ENCODE data around the gene FAM209A. TPM values are rescaled to one million over a fixed set of nuclear protein-coding genes. Genes with fewer than 3 reads are reported as not detected.
"Not testable (repeated sequence)": the region's sequence is repeated elsewhere in the genome, so short reads cannot be mapped to it uniquely, and the experiment has no call there.

Gene FAM209A, protein sequence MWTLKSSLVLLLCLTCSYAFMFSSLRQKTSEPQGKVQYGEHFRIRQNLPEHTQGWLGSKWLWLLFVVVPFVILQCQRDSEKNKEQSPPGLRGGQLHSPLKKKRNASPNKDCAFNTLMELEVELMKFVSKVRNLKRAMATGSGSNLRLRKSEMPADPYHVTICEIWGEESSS
- not detected for total RNA-seq

DNA sequence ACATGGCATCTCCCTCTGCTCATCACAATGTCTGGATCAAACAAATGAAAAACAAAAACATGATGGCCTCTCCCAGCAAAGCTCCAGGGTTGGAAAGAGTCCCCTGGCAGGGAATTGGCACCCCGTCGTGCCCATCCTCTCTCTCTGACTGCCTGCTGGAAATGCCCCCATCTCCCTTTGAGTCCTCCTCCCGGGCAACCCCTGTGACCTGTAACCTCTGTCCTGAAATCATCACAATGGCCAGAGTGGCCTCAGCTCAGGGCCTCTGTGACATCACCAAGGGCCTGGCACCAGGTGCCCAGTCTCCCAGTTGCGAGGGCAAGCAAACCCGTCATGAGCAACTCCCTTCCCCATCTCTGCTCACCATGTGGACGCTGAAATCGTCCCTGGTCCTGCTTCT lies at the start of gene FAM209A:
TSS of gene FAM209A (plus strand) at position 301 of the 400 bp plus-strand sequence. CDS start at position 366, 65 bp downstream.
- not testable (repeated sequence) for H3K9me3 ChIP-seq (ENCODE audit: control insufficient read depth in 3 of 3, low read length in 3 of 3); H3K27ac ChIP-seq (ENCODE audit: low read depth, low read length); H3K4me3 ChIP-seq (ENCODE audit: low read length in 3 of 3); H3K4me1 ChIP-seq (ENCODE audit: control insufficient read depth in 3 of 3, insufficient read depth in 3 of 3, low read length in 3 of 3); H3K9ac ChIP-seq (ENCODE audit: low read depth in 1 of 3, low read length in 3 of 3); H3K27me3 ChIP-seq (ENCODE audit: control insufficient read depth in 3 of 3, insufficient read depth in 3 of 3, low read length in 3 of 3)
- H3K36me3 ChIP-seq (ENCODE audit: control insufficient read depth in 3 of 3, insufficient read depth in 3 of 3, low read length in 3 of 3) = peaks cover 8 to 12% (median 10%) of the 10 kb centered on the region in 3 donors

DNA sequence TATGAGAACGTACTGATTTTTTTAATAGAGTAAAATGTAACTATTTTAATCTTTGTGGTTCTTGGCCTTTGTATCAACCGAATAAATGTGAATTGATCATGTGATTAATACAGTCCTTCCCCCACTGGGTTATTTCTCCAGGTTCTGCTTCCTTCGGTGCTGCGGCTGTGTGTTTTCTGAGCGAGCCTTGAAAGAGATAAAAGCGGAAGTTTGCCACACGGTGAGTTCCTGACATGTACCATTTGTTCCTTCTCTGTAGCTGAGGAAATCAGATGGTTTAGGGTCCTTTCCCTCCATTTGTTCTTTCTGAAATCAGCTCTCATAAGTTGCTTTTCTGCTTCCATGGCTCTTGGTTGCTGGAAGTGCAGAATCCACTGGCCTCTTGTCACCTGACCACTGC lies 40.6 kb upstream of the FAM209A start:
- Histone ChIP-seq H3K9ac (ENCODE audit: low read depth in 1 of 3, low read length in 3 of 3) (no peak overlapping the region), H3K27me3 (ENCODE audit: control insufficient read depth in 3 of 3, insufficient read depth in 3 of 3, low read length in 3 of 3) (no peaks in the 10 kb centered on the region), H3K9me3 (ENCODE audit: control insufficient read depth in 3 of 3, low read length in 3 of 3) (no peaks in the 10 kb centered on the region), H3K4me3 (ENCODE audit: low read length in 3 of 3) (no peak overlapping the region), H3K27ac (ENCODE audit: low read depth, low read length) (no peak overlapping the region), H3K4me1 (ENCODE audit: control insufficient read depth in 3 of 3, insufficient read depth in 3 of 3, low read length in 3 of 3) (no peaks in the 10 kb centered on the region), H3K36me3 (ENCODE audit: control insufficient read depth in 3 of 3, insufficient read depth in 3 of 3, low read length in 3 of 3) (peaks cover 34 to 70% (median 45%) of the 10 kb centered on the region in 3 donors)

DNA sequence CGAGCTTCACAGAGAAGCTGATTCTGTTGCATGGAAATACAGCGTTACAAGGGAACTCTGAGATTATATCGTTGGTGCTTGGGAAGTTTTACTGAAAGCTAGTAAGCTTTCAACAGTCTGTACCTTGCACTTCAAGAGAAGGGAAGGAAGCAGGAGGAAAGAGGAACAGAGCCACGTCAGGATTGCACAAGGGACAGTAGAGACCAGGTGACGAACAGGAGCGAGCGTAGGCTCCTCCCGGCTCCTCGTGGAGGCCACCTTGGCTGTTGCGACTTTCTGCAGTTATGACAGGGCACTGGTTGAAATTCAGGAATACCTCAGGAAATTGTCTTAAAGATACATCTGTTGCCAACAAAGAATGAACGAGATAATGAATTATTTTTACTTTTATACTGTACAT lies 37.3 kb upstream of the FAM209A start:
- no peaks in the 10 kb centered on the region for H3K27me3 ChIP-seq (ENCODE audit: control insufficient read depth in 3 of 3, insufficient read depth in 3 of 3, low read length in 3 of 3)
- no peaks in the 10 kb centered on the region for H3K4me1 ChIP-seq (ENCODE audit: control insufficient read depth in 3 of 3, insufficient read depth in 3 of 3, low read length in 3 of 3)
- no peaks in the 10 kb centered on the region for H3K9me3 ChIP-seq (ENCODE audit: control insufficient read depth in 3 of 3, low read length in 3 of 3)
- H3K4me3 ChIP-seq (ENCODE audit: low read length in 3 of 3) = no peak overlapping the region
- no peak overlapping the region for H3K9ac ChIP-seq (ENCODE audit: low read depth in 1 of 3, low read length in 3 of 3)
- H3K36me3 ChIP-seq (ENCODE audit: control insufficient read depth in 3 of 3, insufficient read depth in 3 of 3, low read length in 3 of 3) = peaks cover 22 to 61% (median 37%) of the 10 kb centered on the region in 3 donors
- H3K27ac ChIP-seq (ENCODE audit: low read depth, low read length) = no peak overlapping the region

GRCh38 chr20:56488566-56488965 lies 36.0 kb upstream of the FAM209A start:
- peaks cover 22 to 55% (median 37%) of the 10 kb centered on the region in 3 donors for H3K36me3 ChIP-seq (ENCODE audit: control insufficient read depth in 3 of 3, insufficient read depth in 3 of 3, low read length in 3 of 3)
- no peak overlapping the region for H3K4me3 ChIP-seq (ENCODE audit: low read length in 3 of 3)
- H3K9ac ChIP-seq (ENCODE audit: low read depth in 1 of 3, low read length in 3 of 3) = no peak overlapping the region
- H3K27me3 ChIP-seq (ENCODE audit: control insufficient read depth in 3 of 3, insufficient read depth in 3 of 3, low read length in 3 of 3) = no peaks in the 10 kb centered on the region
- H3K27ac ChIP-seq (ENCODE audit: low read depth, low read length) = no peak overlapping the region
- no peaks in the 10 kb centered on the region for H3K4me1 ChIP-seq (ENCODE audit: control insufficient read depth in 3 of 3, insufficient read depth in 3 of 3, low read length in 3 of 3)
- no peaks in the 10 kb centered on the region for H3K9me3 ChIP-seq (ENCODE audit: control insufficient read depth in 3 of 3, low read length in 3 of 3)

- Histone ChIP-seq H3K27me3 (ENCODE audit: control insufficient read depth in 3 of 3, insufficient read depth in 3 of 3, low read length in 3 of 3) (no peaks in the 10 kb centered on the region), H3K4me1 (ENCODE audit: control insufficient read depth in 3 of 3, insufficient read depth in 3 of 3, low read length in 3 of 3) (no peaks in the 10 kb centered on the region)
Measured at GRCh38 chr20:56501116-56501515, 23.4 kb upstream of the FAM209A start.

DNA sequence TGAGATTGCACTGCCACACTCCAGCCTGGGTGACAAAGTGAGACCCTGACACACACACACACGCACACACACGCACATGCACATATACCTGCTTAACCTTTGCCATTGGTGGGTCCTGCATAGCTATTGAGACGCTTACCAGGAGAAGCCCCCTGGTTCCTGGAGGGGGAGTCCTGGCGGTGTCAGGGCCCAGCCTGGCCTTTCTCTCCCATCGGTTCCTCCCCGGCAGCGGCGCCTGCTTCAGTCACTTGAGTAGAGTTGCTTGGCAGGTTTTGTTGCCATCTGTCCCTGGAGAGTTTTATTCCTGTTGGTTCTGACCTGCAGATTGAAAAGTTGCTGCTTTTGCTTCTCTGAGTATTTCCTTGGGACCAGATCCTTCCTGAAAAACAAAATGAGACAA lies 20.6 kb upstream of the FAM209A start:
- H3K9ac ChIP-seq (ENCODE audit: low read depth in 1 of 3, low read length in 3 of 3) = no peak overlapping the region
- no peaks in the 10 kb centered on the region for H3K27me3 ChIP-seq (ENCODE audit: control insufficient read depth in 3 of 3, insufficient read depth in 3 of 3, low read length in 3 of 3)
- H3K9me3 ChIP-seq (ENCODE audit: control insufficient read depth in 3 of 3, low read length in 3 of 3) = no peaks in the 10 kb centered on the region
- H3K27ac ChIP-seq (ENCODE audit: low read depth, low read length) = no peak overlapping the region
- peaks cover 0 to 11% (median 0%) of the 10 kb centered on the region in 3 donors for H3K36me3 ChIP-seq (ENCODE audit: control insufficient read depth in 3 of 3, insufficient read depth in 3 of 3, low read length in 3 of 3)
- no peak overlapping the region for H3K4me3 ChIP-seq (ENCODE audit: low read length in 3 of 3)
- no peaks in the 10 kb centered on the region for H3K4me1 ChIP-seq (ENCODE audit: control insufficient read depth in 3 of 3, insufficient read depth in 3 of 3, low read length in 3 of 3)

More at GRCh38 chr20:56501116-56501515, 23.4 kb upstream of the FAM209A start:
- Histone ChIP-seq H3K9me3 (ENCODE audit: control insufficient read depth in 3 of 3, low read length in 3 of 3) (no peaks in the 10 kb centered on the region), H3K36me3 (ENCODE audit: control insufficient read depth in 3 of 3, insufficient read depth in 3 of 3, low read length in 3 of 3) (peaks cover 2 to 20% (median 4%) of the 10 kb centered on the region in 3 donors), H3K9ac (ENCODE audit: low read depth in 1 of 3, low read length in 3 of 3) (no peak overlapping the region), H3K4me3 (ENCODE audit: low read length in 3 of 3) (no peak overlapping the region), H3K27ac (ENCODE audit: low read depth, low read length) (no peak overlapping the region)

GRCh38 chr20:56504373-56505005 lies 20.1 kb upstream of the FAM209A start:
- Histone ChIP-seq H3K27me3 (ENCODE audit: control insufficient read depth in 3 of 3, insufficient read depth in 3 of 3, low read length in 3 of 3) (no peaks in the 10 kb centered on the region), H3K36me3 (ENCODE audit: control insufficient read depth in 3 of 3, insufficient read depth in 3 of 3, low read length in 3 of 3) (peaks cover 0 to 11% (median 0%) of the 10 kb centered on the region in 3 donors), H3K9me3 (ENCODE audit: control insufficient read depth in 3 of 3, low read length in 3 of 3) (no peaks in the 10 kb centered on the region), H3K4me3 (ENCODE audit: low read length in 3 of 3) (no peak overlapping the region), H3K4me1 (ENCODE audit: control insufficient read depth in 3 of 3, insufficient read depth in 3 of 3, low read length in 3 of 3) (no peaks in the 10 kb centered on the region), H3K9ac (ENCODE audit: low read depth in 1 of 3, low read length in 3 of 3) (no peak overlapping the region), H3K27ac (ENCODE audit: low read depth, low read length) (no peak overlapping the region)

DNA sequence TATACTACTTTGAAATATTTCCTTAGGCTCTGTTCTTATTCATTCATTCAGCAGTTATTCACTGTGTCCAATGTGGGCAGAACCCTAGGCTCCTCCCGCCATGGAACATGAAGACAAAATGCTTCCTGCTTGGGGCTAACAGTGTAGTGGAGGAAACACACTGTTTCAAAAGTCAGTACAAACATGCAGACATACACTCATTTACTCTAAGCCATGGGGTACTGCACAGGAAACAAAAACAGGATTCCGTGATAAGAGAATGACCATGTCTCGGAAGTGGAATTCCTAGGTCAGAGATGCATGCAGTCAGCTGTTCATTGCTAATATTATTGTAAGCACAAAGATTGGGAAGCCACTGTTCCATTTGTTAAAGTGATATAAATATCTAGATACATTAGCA lies 18.4 kb upstream of the FAM209A start:
- no peaks in the 10 kb centered on the region for H3K27me3 ChIP-seq (ENCODE audit: control insufficient read depth in 3 of 3, insufficient read depth in 3 of 3, low read length in 3 of 3)
- no peak overlapping the region for H3K9ac ChIP-seq (ENCODE audit: low read depth in 1 of 3, low read length in 3 of 3)
- H3K9me3 ChIP-seq (ENCODE audit: control insufficient read depth in 3 of 3, low read length in 3 of 3) = no peaks in the 10 kb centered on the region
- no peaks in the 10 kb centered on the region for H3K4me1 ChIP-seq (ENCODE audit: control insufficient read depth in 3 of 3, insufficient read depth in 3 of 3, low read length in 3 of 3)
- H3K36me3 ChIP-seq (ENCODE audit: control insufficient read depth in 3 of 3, insufficient read depth in 3 of 3, low read length in 3 of 3) = peaks cover 0 to 11% (median 0%) of the 10 kb centered on the region in 3 donors
- no peak overlapping the region for H3K27ac ChIP-seq (ENCODE audit: low read depth, low read length)
- H3K4me3 ChIP-seq (ENCODE audit: low read length in 3 of 3) = no peak overlapping the region

GRCh38 chr20:56511926-56512325 lies 12.6 kb upstream of the FAM209A start:
- Histone ChIP-seq H3K4me3 (ENCODE audit: low read length in 3 of 3) (no peak overlapping the region), H3K36me3 (ENCODE audit: control insufficient read depth in 3 of 3, insufficient read depth in 3 of 3, low read length in 3 of 3) (peaks cover 17 to 30% (median 29%) of the 10 kb centered on the region in 3 donors), H3K9me3 (ENCODE audit: control insufficient read depth in 3 of 3, low read length in 3 of 3) (no peaks in the 10 kb centered on the region), H3K27ac (ENCODE audit: low read depth, low read length) (no peak overlapping the region), H3K4me1 (ENCODE audit: control insufficient read depth in 3 of 3, insufficient read depth in 3 of 3, low read length in 3 of 3) (peaks cover 0 to 3% (median 0%) of the 10 kb centered on the region in 3 donors), H3K9ac (ENCODE audit: low read depth in 1 of 3, low read length in 3 of 3) (no peak overlapping the region), H3K27me3 (ENCODE audit: control insufficient read depth in 3 of 3, insufficient read depth in 3 of 3, low read length in 3 of 3) (no peaks in the 10 kb centered on the region)

All from skeletal muscle tissue (tissue), 4 donors.